ENCODE results near the gene DARS1.

GRCh38 chr2:136001131-136001530, 15.7 kb upstream of the DARS1 start:
- TF ChIP-seq TCF4 (CRISPR knock-in tag; IDR thresholded peaks at IDR 0.05; ENCODE audit: borderline replicate concordance) (no peak), POU6F1 (CRISPR knock-in tag; IDR thresholded peaks at IDR 0.05; ENCODE audit: borderline replicate concordance, low read depth) (no peak), CSRNP3 (CRISPR knock-in tag; IDR thresholded peaks at IDR 0.05) (no peak), TSHZ2 (CRISPR knock-in tag; IDR thresholded peaks at IDR 0.05) (no peak), ARNTL (CRISPR knock-in tag; IDR thresholded peaks at IDR 0.05; ENCODE audit: borderline replicate concordance, low read depth) (no peak), RARB (CRISPR knock-in tag; IDR thresholded peaks at IDR 0.05) (no peak), CREB5 (CRISPR knock-in tag; IDR thresholded peaks at IDR 0.05; ENCODE audit: low read depth) (no peak), ZFP30 (CRISPR knock-in tag; IDR thresholded peaks at IDR 0.05) (no peak), PATZ1 (CRISPR knock-in tag; IDR thresholded peaks at IDR 0.05; ENCODE audit: borderline replicate concordance) (no peak), PPARA (CRISPR knock-in tag; IDR thresholded peaks at IDR 0.05; ENCODE audit: borderline replicate concordance) (no peak), ZC3H10 (CRISPR knock-in tag; IDR thresholded peaks at IDR 0.05) (no peak), TOX (CRISPR knock-in tag; IDR thresholded peaks at IDR 0.05; ENCODE audit: borderline replicate concordance) (no peak), ZFP3 (CRISPR knock-in tag; IDR thresholded peaks at IDR 0.05) (no peak), ZNF565 (CRISPR knock-in tag; conservative IDR thresholded peaks at IDR 0.05; ENCODE audit: low read depth) (no peak)
